ENCODE data around the gene CEP55.
"Not testable (repeated sequence)": the region's sequence is repeated elsewhere in the genome, so short reads cannot be mapped to it uniquely, and the experiment has no call there.

CEP55 gene

DNA sequence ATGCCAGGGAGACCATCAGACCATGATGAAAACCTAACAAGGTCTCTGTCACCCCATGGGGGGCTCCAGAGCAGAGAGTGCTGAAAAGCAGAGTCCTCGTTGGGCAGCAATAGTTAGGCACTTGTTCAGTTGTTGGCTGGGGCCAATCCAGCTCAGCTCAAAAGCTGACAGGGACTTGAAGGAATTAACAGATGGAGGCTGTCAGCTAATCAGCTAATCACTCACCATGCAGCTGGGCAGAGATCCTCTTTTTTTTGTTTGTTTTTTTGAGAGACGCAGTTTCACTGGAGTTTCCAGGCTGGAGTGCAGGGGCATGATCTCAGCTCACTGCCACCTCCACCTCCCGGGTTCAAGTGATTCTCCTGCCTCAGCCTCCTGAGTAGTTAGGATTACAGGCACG is 18.1 kb downstream of the CEP55 start:
- DNase-seq (no peak), ATAC-seq (no peak)
- peaks cover 4% of the 10 kb centered on the region for H3K4me1 Mint-ChIP-seq
- H3K4me3 Mint-ChIP-seq = no peak overlapping the region
- H3K27ac Mint-ChIP-seq = no peak overlapping the region
- H3K27me3 Mint-ChIP-seq = no peaks in the 10 kb centered on the region
- H3K9me3 Mint-ChIP-seq = no peaks in the 10 kb centered on the region
- H3K36me3 Mint-ChIP-seq (ENCODE audit: low read depth) = peaks cover 48% of the 10 kb centered on the region

- Mint-ChIP-seq H3K27ac (no peak overlapping the region), H3K9me3 (no peaks in the 10 kb centered on the region), H3K4me1 (peaks cover 2% of the 10 kb centered on the region), H3K4me3 (no peak overlapping the region), H3K36me3 (ENCODE audit: low read depth) (peaks cover 52% of the 10 kb centered on the region), H3K27me3 (no peaks in the 10 kb centered on the region)
- ATAC-seq (no peak), DNase-seq (no peak)
Observed at GRCh38 chr10:93515071-93516005, 18.9 kb downstream of the CEP55 start.

DNA sequence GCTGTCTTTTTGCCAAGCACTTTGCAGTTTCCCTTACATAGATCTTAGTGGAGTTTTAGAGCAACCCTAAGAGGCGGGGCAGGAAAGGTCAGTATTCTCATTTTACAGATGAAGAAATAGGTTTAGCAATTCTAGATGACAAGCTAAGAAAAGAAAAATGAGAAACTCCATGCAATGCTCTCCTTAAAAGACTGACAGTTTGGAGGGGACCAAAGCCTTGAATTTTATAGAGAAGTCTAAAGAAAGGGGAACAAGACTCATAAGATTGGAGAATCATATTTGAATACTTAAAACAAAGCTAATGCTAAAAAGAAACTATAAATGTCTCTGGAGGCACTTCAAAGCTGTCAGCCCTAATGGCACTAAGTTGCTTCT is 19.6 kb downstream of the CEP55 start:
- Mint-ChIP-seq H3K4me3 (no peak overlapping the region), H3K4me1 (peaks cover 2% of the 10 kb centered on the region), H3K36me3 (ENCODE audit: low read depth) (peaks cover 52% of the 10 kb centered on the region), H3K27ac (no peak overlapping the region), H3K9me3 (no peaks in the 10 kb centered on the region), H3K27me3 (no peaks in the 10 kb centered on the region)
- DNase-seq (no peak), ATAC-seq (no peak)

GRCh38 chr10:93518531-93518930 is 22.1 kb downstream of the CEP55 start:
- DNase-seq (no peak), ATAC-seq (no peak)
- no peaks in the 10 kb centered on the region for H3K27me3 Mint-ChIP-seq
- peaks cover 4% of the 10 kb centered on the region for H3K9me3 Mint-ChIP-seq
- H3K27ac Mint-ChIP-seq = no peak overlapping the region
- peaks cover 60% of the 10 kb centered on the region for H3K36me3 Mint-ChIP-seq (ENCODE audit: low read depth)
- H3K4me3 Mint-ChIP-seq = no peak overlapping the region
- H3K4me1 Mint-ChIP-seq = peaks cover 2% of the 10 kb centered on the region

- Mint-ChIP-seq H3K4me3 (no peak overlapping the region), H3K9me3 (no peaks in the 10 kb centered on the region), H3K36me3 (ENCODE audit: low read depth) (no peaks in the 10 kb centered on the region), H3K27ac (no peak overlapping the region), H3K27me3 (peaks cover 10% of the 10 kb centered on the region), H3K4me1 (no peaks in the 10 kb centered on the region)
- ATAC-seq (no peak), DNase-seq (no peak)
Observed at GRCh38 chr10:93535293-93535692, 38.9 kb downstream of the CEP55 start.

DNA sequence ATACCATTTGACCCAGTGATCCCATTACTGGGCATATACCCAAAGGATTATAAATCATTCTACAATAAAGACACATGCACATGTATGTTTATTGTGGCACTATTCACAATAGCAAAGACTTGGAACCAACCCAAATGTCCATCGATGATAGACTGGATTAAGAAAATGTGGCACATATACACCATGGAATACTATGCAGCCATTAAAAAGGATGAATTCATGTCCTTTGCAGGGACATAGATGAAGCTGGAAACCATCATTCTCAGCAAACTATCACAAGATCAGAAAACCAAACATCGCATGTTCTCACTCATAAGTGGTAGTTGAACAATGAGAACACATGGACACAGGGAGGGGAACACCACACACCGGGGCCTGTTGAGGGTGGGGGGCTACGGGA is 44.5 kb downstream of the CEP55 start:
- H3K4me1 Mint-ChIP-seq; ATAC-seq; H3K27ac Mint-ChIP-seq; DNase-seq; H3K4me3 Mint-ChIP-seq; H3K36me3 Mint-ChIP-seq (ENCODE audit: low read depth); H3K9me3 Mint-ChIP-seq: not testable (repeated sequence)
- peaks cover 11% of the 10 kb centered on the region for H3K27me3 Mint-ChIP-seq

DNA sequence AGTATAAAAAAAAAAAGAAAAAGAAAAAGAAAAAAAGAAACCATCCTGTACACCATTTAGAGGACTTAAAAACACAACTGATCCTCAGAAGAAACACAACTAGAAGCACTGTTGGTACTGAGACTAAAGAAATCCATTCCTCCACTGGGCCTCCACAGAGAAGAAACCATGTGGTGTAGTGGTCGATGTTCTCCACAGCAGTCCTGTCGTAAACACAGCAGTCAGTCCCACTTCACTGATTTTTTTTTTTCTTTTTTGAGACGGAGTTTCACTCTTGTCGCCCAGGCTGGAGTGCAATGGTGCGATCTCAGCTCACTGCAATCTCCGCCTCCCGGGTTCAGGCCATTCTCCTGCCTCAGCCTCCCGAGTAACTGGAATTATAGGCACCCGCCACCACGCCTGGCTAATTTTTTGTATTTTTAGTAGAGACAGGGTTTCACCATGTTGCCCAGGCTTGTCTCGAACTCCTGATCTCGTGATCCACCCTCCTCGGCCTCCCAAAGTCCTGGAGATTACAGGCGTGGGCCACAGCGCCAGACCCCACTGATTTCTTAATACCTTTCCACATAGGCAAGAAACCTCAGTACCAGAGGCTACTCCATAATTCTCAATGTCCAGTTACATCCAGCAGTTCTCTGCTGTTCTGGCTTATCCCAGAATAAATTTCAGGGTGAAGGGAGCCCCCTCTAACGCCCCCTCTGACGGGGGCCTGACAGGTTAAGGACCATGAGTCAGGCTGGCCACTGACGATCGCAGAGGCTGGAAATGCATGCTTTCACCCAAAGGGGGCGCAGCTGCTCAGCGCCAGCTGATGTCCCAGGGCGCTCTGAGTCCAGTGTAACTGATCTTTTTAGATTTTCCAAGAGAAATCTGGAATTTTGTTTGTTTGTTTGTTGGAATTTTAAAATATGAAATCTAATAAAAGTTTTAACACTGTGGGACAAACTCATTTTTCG is 45.3 kb downstream of the CEP55 start:
- peak; percentile 23 for DNase-seq
- ATAC-seq = no peak
- no peaks in the 10 kb centered on the region for H3K4me1 Mint-ChIP-seq
- no peaks in the 10 kb centered on the region for H3K9me3 Mint-ChIP-seq
- H3K36me3 Mint-ChIP-seq (ENCODE audit: low read depth) = no peaks in the 10 kb centered on the region
- no peak overlapping the region for H3K4me3 Mint-ChIP-seq
- peaks cover 11% of the 10 kb centered on the region for H3K27me3 Mint-ChIP-seq
- no peak overlapping the region for H3K27ac Mint-ChIP-seq

GRCh38 chr10:93542358-93542791 is 46.0 kb downstream of the CEP55 start:
- ATAC-seq (no peak), DNase-seq (no peak)
- no peak overlapping the region for H3K27ac Mint-ChIP-seq
- H3K36me3 Mint-ChIP-seq (ENCODE audit: low read depth) = no peaks in the 10 kb centered on the region
- H3K4me3 Mint-ChIP-seq = no peak overlapping the region
- H3K27me3 Mint-ChIP-seq = peaks cover 13% of the 10 kb centered on the region
- no peaks in the 10 kb centered on the region for H3K9me3 Mint-ChIP-seq
- H3K4me1 Mint-ChIP-seq = no peaks in the 10 kb centered on the region

GRCh38 chr10:93546995-93547394 is 50.6 kb downstream of the CEP55 start:
- H3K9me3 Mint-ChIP-seq; ATAC-seq; H3K4me3 Mint-ChIP-seq; H3K27ac Mint-ChIP-seq; H3K36me3 Mint-ChIP-seq (ENCODE audit: low read depth); H3K4me1 Mint-ChIP-seq; DNase-seq; H3K27me3 Mint-ChIP-seq: not testable (repeated sequence)

DNA sequence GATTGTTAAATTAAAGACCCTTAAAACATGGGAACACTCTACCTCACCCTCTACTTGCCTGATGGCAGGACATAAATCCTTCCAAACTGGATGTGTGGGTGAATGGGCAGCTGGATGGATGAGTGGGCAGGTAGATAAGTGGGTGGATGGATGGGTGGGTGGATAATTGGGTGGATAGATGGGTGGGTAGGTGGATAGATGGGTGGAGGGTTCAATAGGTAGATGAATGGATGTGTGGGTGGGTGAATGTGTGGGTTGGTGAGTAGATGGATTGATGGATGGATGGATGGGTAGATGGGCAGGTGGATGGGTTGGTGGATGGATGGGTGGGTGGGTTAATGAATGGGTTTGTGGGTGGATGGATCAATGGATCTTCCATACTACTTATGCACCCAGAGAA is 51.1 kb downstream of the CEP55 start:
- Mint-ChIP-seq H3K4me3 (no peak overlapping the region), H3K27ac (no peak overlapping the region), H3K36me3 (ENCODE audit: low read depth) (no peaks in the 10 kb centered on the region), H3K27me3 (peaks cover 2% of the 10 kb centered on the region), H3K9me3 (no peaks in the 10 kb centered on the region), H3K4me1 (no peaks in the 10 kb centered on the region)
- DNase-seq (no peak), ATAC-seq (no peak)

- Mint-ChIP-seq H3K36me3 (ENCODE audit: low read depth) (no peaks in the 10 kb centered on the region), H3K27ac (no peak overlapping the region), H3K9me3 (no peaks in the 10 kb centered on the region), H3K4me3 (no peak overlapping the region), H3K27me3 (peaks cover 2% of the 10 kb centered on the region), H3K4me1 (no peaks in the 10 kb centered on the region)
- DNase-seq (no peak), ATAC-seq (no peak)
Observed at GRCh38 chr10:93548376-93549071, 52.1 kb downstream of the CEP55 start.

GRCh38 chr10:93550606-93551005 is 54.2 kb downstream of the CEP55 start:
- peaks cover 2% of the 10 kb centered on the region for H3K27me3 Mint-ChIP-seq
- H3K4me3 Mint-ChIP-seq = no peak overlapping the region
- no peaks in the 10 kb centered on the region for H3K9me3 Mint-ChIP-seq
- ATAC-seq (no peak), DNase-seq (no peak)
- H3K27ac Mint-ChIP-seq = no peak overlapping the region
- H3K36me3 Mint-ChIP-seq (ENCODE audit: low read depth) = no peaks in the 10 kb centered on the region
- H3K4me1 Mint-ChIP-seq = no peaks in the 10 kb centered on the region

- ATAC-seq = no peak
- no peaks in the 10 kb centered on the region for H3K27me3 Mint-ChIP-seq
Observed at GRCh38 chr10:93552780-93553179, 56.4 kb downstream of the CEP55 start.

GRCh38 chr10:93553482-93554315 is 57.3 kb downstream of the CEP55 start:
- no peak overlapping the region for H3K27ac Mint-ChIP-seq
- no peaks in the 10 kb centered on the region for H3K27me3 Mint-ChIP-seq
- H3K9me3 Mint-ChIP-seq = no peaks in the 10 kb centered on the region
- no peak overlapping the region for H3K4me3 Mint-ChIP-seq
- no peaks in the 10 kb centered on the region for H3K4me1 Mint-ChIP-seq
- no peaks in the 10 kb centered on the region for H3K36me3 Mint-ChIP-seq (ENCODE audit: low read depth)
- DNase-seq = no peak
- no peak for ATAC-seq

More at GRCh38 chr10:93552780-93553179, 56.4 kb downstream of the CEP55 start:
- DNase-seq = no peak
- H3K36me3 Mint-ChIP-seq (ENCODE audit: low read depth) = no peaks in the 10 kb centered on the region
- H3K4me3 Mint-ChIP-seq = no peak overlapping the region
- H3K4me1 Mint-ChIP-seq = no peaks in the 10 kb centered on the region
- no peaks in the 10 kb centered on the region for H3K9me3 Mint-ChIP-seq
- H3K27ac Mint-ChIP-seq = no peak overlapping the region
